Heart left ventricle (tissue), 16 donors: ENCODE measurements around the gene LHFPL3. TPM values are rescaled to one million over a fixed set of nuclear protein-coding genes. Genes with fewer than 3 reads are reported as not detected.

ENCODE experiments used
- ATAC-seq, 4 donors: fragments of 200-7000 bp; cut with Tn5 transposase; one replicate each; pipeline ENCODE4 v1.9.1; 2020 to 2022; ENCODE audit warnings: moderate library complexity in 4 of 4, mild to moderate bottlenecking in 3 of 4, moderate number of reproducible peaks in 1 of 4
- DNase-seq, 5 donors: peaks; one replicate each; pipeline ENCODE4 v3.0.0-alpha.2; 2020
- H3K27ac ChIP-seq, 12 donors: fragments of 200-600 bp; sonication (generic) in 4 of 12; one replicate each; pipeline versions ENCODE4 v1.5.0 to v1.8.0; 2016 to 2022; ENCODE audit warnings: mild to moderate bottlenecking in 2 of 12
- H3K27me3 ChIP-seq, 9 donors: fragments of 200-600 bp; sonication (generic) in 2 of 9; one replicate each; pipeline versions ENCODE4 v1.5.1 to v1.8.0; 2016 to 2022; ENCODE audit warnings: mild to moderate bottlenecking in 3 of 9
- H3K36me3 ChIP-seq, 9 donors: fragments of 200-600 bp; sonication (generic) in 2 of 9; one replicate each; pipeline versions ENCODE4 v1.5.0 to v1.8.0; 2018 to 2022; ENCODE audit warnings: mild to moderate bottlenecking in 2 of 9
- H3K4me1 ChIP-seq, 12 donors: fragments of 200-600 bp; sonication (generic) in 4 of 12; one replicate each; pipeline versions ENCODE4 v1.5.0 to v1.8.0; 2016 to 2022; ENCODE audit warnings: mild to moderate bottlenecking in 3 of 12
- H3K4me3 ChIP-seq, 12 donors: fragments of 200-600 bp; sonication (generic) in 4 of 12; one replicate each; pipeline versions ENCODE4 v1.5.0 to v1.8.0; 2017 to 2022; ENCODE audit warnings: mild to moderate bottlenecking in 9 of 12, moderate library complexity in 4 of 12
- H3K9me3 ChIP-seq, 12 donors: fragments of 200-600 bp; sonication (generic) in 4 of 12; one replicate each; pipeline versions ENCODE4 v1.5.0 to v1.8.0; 2016 to 2022; ENCODE audit warnings: mild to moderate bottlenecking in 1 of 12
- POLR2A ChIP-seq, 2 donors: fragments of 450-650 bp; IDR thresholded peaks; one replicate each; pipeline ENCODE4 v1.6.1; 2017; ENCODE audit warnings: antibody characterized with exemption in 2 of 2, mild to moderate bottlenecking in 2 of 2, moderate library complexity in 2 of 2
- WGBS, 4 donors: extraction: QIAGEN DNeasy Blood & Tissue Kit in 2 of 4; methylation state at CpG; one replicate each; pipeline versions ENCODE4 v1.1.5 to v1.1.7; 2013 to 2018; 5-methylcytosine and 5-hydroxymethylcytosine counted together
- intact Hi-C, 10 donors: fragments of 100-400 bp; cut with DNase I; formaldehyde crosslinking; loops; one replicate each; pipeline versions ENCODE4 v1.11.1 to v1.14.2; 2022
- polyA plus RNA-seq, 2 donors: library from polyadenylated mRNA; stranded (reverse); fragments of 200-250 nt; gene quantifications; one replicate each; pipeline ENCODE4 v1.2.3, GENCODE V29; 2013
- total RNA-seq, 9 donors: library from RNA; depleted of rRNA in 2 of 9; stranded (reverse); fragments of >200 nt in 2 of 9; fragmentation: NEBNext Ultra II Directional in 3 of 9; extraction: Animal tissue kit (Norgen Biotek cat#: 25700) in 3 of 9; gene quantifications; one replicate each; pipeline versions ENCODE4 v1.1.0 to v1.2.4, GENCODE V29; 2016 to 2023
- TF ChIP-seq, protein P1 (sequence below), 12 donors: fragments of 200-600 bp; sonication (generic) in 4 of 12; IDR thresholded peaks; one replicate each; pipeline versions ENCODE4 v1.5.0 to v1.8.0; 2018 to 2022; ENCODE audit warnings: antibody characterized with exemption in 12 of 12, mild to moderate bottlenecking in 5 of 12
- donor health status: ischemic (EF 13 %, LVEDD 7.1; RV severe dilation, severe dysfunction).
- donor health status: healthy with polysubstance abuse.
- donor health status: DM: no; HTN: yes; CAD: no.
- donor health status: DM: no; HTN: no; CAD: no.
- donor health status: ischemic (EF 25% LVEDD 6.9; RV normal size, moderate dysfunction).
- donor health status: ischemic (EF 25% LVEDD 5.7; RV mildly dilated, moderate dysfunction).
- donor health status: healthy.
- donor health status: DM: yes; HTN: yes; CAD: no.
- donor health status: ischemic (EF 35%, LVEDD 5.7; RV mildly dilated, moderate dysfunction).
- donor health status: nonischemic (EF 11% LVEDD 7.7; RV severe dilation, severe dysfunction).
- donor health status: DM: yes; HTN: yes; CAD: no.
- donor health status: PGD.
- donor health status: ischemic (EF 29% LVEDD 5.4; RV normal size, mild dysfunction).
- donor health status: nonischemic (EF 23%, LVEDD 6.1; RV moderate dilation, normal function).

Gene LHFPL3
- total and polyA plus RNA-seq, 11 donors, result not detected

DNA sequence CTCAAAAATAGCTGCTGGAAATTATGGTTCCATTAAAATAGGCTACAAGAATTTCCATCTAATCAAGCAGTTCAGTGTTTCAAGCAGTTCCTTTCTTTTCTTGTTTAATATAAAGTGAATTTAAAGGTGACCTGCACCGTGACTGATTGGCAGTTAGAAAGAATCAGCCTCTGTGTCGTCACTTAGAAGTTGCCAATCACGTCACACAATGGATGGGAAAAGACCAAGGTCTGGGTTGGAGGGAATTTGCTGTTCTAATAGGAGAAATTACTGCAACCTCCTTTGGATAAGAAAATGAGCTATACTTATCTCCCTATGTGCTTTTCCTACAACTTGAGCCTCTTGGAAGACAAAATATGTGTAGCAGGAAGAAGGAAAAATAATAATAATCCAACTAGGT, 466.2 kb downstream of the LHFPL3 start:
- Histone ChIP-seq H3K36me3 (no peaks in the 10 kb centered on the region), H3K27me3 (peaks cover 0 to 10% (median 0%) of the 10 kb centered on the region in 9 donors), H3K27ac (no peak overlapping the region), H3K9me3 (no peaks in the 10 kb centered on the region), H3K4me1 (no peaks in the 10 kb centered on the region), H3K4me3 (no peak overlapping the region)
- TF ChIP-seq, protein P1, sequence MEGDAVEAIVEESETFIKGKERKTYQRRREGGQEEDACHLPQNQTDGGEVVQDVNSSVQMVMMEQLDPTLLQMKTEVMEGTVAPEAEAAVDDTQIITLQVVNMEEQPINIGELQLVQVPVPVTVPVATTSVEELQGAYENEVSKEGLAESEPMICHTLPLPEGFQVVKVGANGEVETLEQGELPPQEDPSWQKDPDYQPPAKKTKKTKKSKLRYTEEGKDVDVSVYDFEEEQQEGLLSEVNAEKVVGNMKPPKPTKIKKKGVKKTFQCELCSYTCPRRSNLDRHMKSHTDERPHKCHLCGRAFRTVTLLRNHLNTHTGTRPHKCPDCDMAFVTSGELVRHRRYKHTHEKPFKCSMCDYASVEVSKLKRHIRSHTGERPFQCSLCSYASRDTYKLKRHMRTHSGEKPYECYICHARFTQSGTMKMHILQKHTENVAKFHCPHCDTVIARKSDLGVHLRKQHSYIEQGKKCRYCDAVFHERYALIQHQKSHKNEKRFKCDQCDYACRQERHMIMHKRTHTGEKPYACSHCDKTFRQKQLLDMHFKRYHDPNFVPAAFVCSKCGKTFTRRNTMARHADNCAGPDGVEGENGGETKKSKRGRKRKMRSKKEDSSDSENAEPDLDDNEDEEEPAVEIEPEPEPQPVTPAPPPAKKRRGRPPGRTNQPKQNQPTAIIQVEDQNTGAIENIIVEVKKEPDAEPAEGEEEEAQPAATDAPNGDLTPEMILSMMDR (IDR thresholded peaks at IDR 0.05), result no peak
- no peak for TF ChIP-seq POLR2A (IDR thresholded peaks at IDR 0.05)
- ATAC-seq (no peak), DNase-seq (no peak)
- intact Hi-C loops, result no loop called here
- WGBS, 4 donors, result 53 to 61% (median 57%) methylated on average over 3 of the region's 3 CpGs

DNA sequence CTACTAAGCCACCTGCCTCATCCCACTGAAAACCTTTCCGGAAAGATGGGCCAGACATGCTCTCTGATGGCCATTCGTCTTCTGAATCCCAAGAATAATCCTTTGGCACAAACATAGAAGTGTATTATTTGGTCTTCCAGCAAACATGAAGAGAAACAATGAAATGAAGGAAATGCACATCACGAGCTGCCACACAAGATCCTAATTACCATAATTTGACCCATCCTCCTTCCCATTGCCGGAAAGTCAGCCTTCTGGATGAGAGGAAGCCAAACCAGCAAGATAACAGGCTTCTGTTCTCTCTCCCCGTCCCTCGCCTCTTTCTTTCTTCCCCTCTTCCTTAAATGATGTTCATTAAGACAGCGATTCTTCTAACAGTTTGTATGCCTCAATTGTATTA, 466.7 kb downstream of the LHFPL3 start:
- Histone ChIP-seq H3K4me1 (no peaks in the 10 kb centered on the region), H3K36me3 (no peaks in the 10 kb centered on the region), H3K27me3 (peaks cover 0 to 10% (median 0%) of the 10 kb centered on the region in 9 donors), H3K27ac (no peak overlapping the region), H3K9me3 (no peaks in the 10 kb centered on the region), H3K4me3 (no peak overlapping the region)
- 47 to 58% (median 52%) methylated on average over 7 of the region's 7 CpGs for WGBS, 4 donors
- TF ChIP-seq POLR2A (IDR thresholded peaks at IDR 0.05), result no peak
- TF ChIP-seq, protein P1 (IDR thresholded peaks at IDR 0.05), result no peak
- intact Hi-C loops, result no loop called here
- ATAC-seq, result no peak
- DNase-seq, result no peak

GRCh38 chr7:104795616-104796398, 467.4 kb downstream of the LHFPL3 start:
- WGBS, 4 donors, result 72 to 79% (median 78%) methylated on average over 7 of the region's 7 CpGs
- H3K36me3 ChIP-seq, result no peaks in the 10 kb centered on the region
- intact Hi-C loops, result no loop called here

DNA sequence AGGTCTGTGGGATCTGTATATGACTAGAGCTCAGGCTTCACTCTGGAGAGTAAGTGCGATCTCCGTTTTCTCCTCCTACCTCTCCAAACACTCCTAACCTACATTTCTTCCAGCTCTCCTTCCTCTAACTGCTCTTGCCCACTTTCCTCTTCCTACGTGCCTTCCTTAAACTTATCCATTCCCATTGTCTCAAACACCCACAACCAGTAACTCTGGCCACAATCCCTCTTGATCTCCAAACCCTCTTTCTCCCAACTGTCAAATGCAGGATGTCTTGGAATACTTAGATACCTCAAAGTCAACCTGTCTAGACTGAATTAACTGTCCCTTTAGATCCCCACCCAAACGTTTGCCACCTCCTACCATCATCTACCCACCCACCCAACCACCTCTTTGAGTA, 471.9 kb downstream of the LHFPL3 start:
- no peak for DNase-seq
- ATAC-seq, result no peak
- no peaks in the 10 kb centered on the region for H3K4me1 ChIP-seq
- H3K27me3 ChIP-seq, result peaks cover 0 to 8% (median 0%) of the 10 kb centered on the region in 9 donors
- no peak overlapping the region for H3K27ac ChIP-seq
- intact Hi-C loops, result no loop called here
- TF ChIP-seq POLR2A (IDR thresholded peaks at IDR 0.05), result no peak
- TF ChIP-seq, protein P1 (IDR thresholded peaks at IDR 0.05), result no peak
- WGBS, 4 donors, result 68 to 72% (median 70%) methylated on average over 4 of the region's 4 CpGs
- no peak overlapping the region for H3K4me3 ChIP-seq
- no peaks in the 10 kb centered on the region for H3K36me3 ChIP-seq
- no peaks in the 10 kb centered on the region for H3K9me3 ChIP-seq

More at GRCh38 chr7:104795616-104796398, 467.4 kb downstream of the LHFPL3 start:
- TF ChIP-seq, protein P1 (IDR thresholded peaks at IDR 0.05), result no peak
- TF ChIP-seq POLR2A (IDR thresholded peaks at IDR 0.05), result no peak
- H3K4me3 ChIP-seq, result no peak overlapping the region
- peaks cover 0 to 9% (median 0%) of the 10 kb centered on the region in 9 donors for H3K27me3 ChIP-seq
- no peaks in the 10 kb centered on the region for H3K9me3 ChIP-seq
- no peak overlapping the region for H3K27ac ChIP-seq
- DNase-seq (no peak), ATAC-seq (no peak)
- no peaks in the 10 kb centered on the region for H3K4me1 ChIP-seq
